ENCODE data around the gene ACTL10.

ACTL10 gene

DNA sequence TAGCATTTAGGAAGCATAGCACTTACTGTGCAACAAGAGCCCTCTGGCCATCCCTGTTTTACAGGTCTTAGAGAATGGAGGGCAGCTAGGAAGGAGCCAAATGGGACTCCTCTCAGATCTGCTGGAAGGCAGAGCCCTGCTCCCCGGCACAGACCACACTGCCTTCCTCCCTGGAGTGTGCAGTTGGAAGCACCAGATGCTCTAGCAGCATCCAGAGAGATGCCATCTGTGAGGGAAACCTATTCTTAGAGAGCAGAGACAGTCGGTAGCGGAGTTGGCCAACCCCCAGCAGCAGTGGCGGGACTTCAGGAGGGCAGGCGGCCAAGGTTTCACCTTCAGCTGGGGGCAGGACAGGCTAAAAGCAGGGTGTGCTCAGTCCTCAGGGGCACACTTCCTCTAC is 36.1 kb downstream of the ACTL10 start:
- DNase-seq (ENCODE audit: low spot score): no peak
- ChIA-PET CTCF (interaction anchor here (0.7 kb wide), 1 partner anchor 245 kb away, joined by 5 read pairs; no protein-coding TSS in a partner anchor), POLR2A (ENCODE audit: low non-redundant PET) (no interaction called here)
- 0 out of 2 replicates have a peak overlapping the region, but pooled peaks have one; percentile 3 for H3K27ac ChIP-seq
- TF ChIP-seq, protein P1, sequence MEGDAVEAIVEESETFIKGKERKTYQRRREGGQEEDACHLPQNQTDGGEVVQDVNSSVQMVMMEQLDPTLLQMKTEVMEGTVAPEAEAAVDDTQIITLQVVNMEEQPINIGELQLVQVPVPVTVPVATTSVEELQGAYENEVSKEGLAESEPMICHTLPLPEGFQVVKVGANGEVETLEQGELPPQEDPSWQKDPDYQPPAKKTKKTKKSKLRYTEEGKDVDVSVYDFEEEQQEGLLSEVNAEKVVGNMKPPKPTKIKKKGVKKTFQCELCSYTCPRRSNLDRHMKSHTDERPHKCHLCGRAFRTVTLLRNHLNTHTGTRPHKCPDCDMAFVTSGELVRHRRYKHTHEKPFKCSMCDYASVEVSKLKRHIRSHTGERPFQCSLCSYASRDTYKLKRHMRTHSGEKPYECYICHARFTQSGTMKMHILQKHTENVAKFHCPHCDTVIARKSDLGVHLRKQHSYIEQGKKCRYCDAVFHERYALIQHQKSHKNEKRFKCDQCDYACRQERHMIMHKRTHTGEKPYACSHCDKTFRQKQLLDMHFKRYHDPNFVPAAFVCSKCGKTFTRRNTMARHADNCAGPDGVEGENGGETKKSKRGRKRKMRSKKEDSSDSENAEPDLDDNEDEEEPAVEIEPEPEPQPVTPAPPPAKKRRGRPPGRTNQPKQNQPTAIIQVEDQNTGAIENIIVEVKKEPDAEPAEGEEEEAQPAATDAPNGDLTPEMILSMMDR (conservative IDR thresholded peaks at IDR 0.05; ENCODE audit: low read depth): no peak

DNA sequence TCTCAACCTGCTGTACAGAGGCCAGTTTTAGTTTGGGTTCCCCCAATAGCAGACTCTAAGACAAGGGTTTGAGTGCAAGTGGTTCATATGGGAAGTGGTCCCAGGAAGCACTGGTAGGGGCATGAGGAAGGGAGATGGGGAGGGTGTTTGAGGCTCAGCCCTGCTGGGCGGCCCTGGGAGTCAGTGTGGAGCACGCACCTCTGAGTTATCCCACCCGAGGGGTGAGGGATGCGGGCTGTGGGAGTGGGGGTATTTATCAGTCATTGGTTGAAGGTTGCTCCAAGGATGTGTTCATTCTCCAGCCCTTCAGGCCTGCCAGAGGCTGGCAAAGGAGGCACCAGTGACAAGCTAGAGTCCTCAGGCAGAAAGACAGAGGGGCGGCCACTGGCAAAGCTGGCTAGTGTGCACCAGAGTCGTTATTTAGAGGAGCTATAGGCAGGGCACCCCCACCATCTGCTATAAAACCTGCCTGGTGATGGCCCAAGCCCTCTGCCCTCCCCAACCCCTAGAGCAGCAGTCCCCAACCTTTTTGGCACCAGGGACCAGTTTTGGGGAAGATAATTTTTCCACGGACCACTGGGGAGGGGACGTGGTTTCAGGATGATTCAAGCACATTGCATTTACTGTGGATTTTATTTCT is 36.9 kb downstream of the ACTL10 start:
- no peak for DNase-seq (ENCODE audit: low spot score)
- 0 out of 2 replicates have a peak overlapping the region, but pooled peaks have one; percentile 0 for H3K27ac ChIP-seq
- POLR2A ChIA-PET (ENCODE audit: low non-redundant PET): no interaction called here
- CTCF ChIA-PET: interaction anchor here (0.6 kb wide), 1 partner anchor 153 kb away, joined by 3 read pairs; no protein-coding TSS in a partner anchor
- TF ChIP-seq, protein P1 (conservative IDR thresholded peaks at IDR 0.05; ENCODE audit: low read depth): no peak

DNA sequence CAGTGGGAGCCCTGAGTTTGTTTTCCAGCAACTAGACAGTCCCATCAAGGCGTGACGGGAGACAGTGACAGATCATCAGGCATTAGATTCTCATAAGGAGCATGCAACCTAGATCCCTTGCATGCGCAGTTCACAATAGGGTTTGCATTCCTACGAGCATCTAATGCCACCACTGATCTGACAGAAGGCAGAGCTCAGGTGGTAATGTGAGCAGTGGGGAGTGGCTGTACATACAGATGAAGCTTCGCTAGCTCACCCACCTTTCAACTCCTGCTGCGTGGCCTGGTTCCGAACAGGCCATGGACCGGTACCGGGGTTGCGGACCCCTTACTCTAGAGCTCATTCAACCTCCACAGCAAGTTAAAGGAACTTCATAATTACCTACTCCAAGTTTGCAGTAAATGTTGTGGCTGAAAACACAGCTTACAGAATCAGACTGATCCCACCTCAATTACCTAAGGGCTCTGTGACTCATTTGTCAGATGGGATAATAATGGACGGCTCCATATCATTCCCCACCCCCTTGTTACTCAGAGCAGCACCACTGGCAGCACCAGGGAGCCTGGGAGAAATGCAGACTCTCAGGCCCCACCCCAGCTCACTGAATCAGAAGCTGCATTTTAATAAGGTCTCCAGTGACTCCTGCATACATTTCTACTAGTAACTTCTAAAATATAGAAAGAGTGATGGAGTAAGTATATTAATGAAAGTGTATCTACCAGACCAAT is 37.6 kb downstream of the ACTL10 start:
- CTCF ChIA-PET: interaction anchor here (0.6 kb wide), 1 partner anchor 153 kb away, joined by 3 read pairs; no protein-coding TSS in a partner anchor

DNA sequence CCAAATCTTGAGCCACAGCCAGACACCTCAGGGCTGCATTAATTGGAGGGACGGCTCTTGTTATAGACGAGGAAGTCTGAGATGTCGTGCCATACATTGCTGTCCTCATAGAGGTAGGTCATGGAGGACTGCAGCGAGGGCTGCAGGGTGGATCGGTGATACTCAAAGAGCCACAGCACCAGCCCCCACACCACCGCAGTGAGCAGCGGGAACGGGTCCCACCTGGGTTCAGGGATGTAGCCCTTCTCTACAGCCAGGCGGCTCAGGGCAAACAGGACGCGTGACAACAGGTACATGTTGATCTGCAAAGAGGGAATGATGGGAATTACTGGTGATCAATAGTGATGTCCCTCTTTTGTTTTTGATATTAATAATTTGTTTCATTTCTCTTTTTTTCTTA is 40.9 kb downstream of the ACTL10 start:
- POLR2A ChIA-PET (ENCODE audit: low non-redundant PET): interaction anchor here (0.6 kb wide), 1 partner anchor 394 kb away, joined by 3 read pairs; no protein-coding TSS in a partner anchor
- H3K27ac ChIP-seq: peak overlapping the region; percentile 70

More for the DNA sequence above, 37.6 kb downstream of the ACTL10 start:
- TF ChIP-seq, protein P1 (conservative IDR thresholded peaks at IDR 0.05; ENCODE audit: low read depth): no peak
- DNase-seq (ENCODE audit: low spot score): peak; percentile 73
- POLR2A ChIA-PET (ENCODE audit: low non-redundant PET): interaction anchor here (0.6 kb wide), 1 partner anchor 14 kb away, joined by 3 read pairs; no protein-coding TSS in a partner anchor
- H3K27ac ChIP-seq: 0 out of 2 replicates have a peak overlapping the region, but pooled peaks have one; percentile 4

DNA sequence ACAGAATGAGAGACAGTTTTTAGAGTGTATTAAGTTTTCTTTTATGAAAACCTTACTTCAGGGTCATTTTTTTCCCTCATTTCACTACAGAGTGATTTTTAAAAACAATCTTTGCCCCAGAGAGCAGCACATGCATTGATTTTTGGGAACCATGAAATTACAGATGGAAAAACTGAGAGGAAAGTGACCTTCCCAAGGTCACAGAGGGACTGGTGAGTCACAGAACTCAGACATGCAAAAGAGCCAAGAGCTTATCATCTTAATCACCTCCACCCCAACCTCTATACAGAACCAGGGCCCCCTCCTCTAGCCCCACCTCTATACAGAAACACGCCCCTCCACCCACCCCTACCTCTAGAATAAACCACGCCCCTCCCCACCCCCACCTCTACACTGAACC is 42.7 kb downstream of the ACTL10 start:
- ChIA-PET POLR2A (ENCODE audit: low non-redundant PET) (no interaction called here), CTCF (no interaction called here)
- no peak for DNase-seq (ENCODE audit: low spot score)
- TF ChIP-seq, protein P1 (conservative IDR thresholded peaks at IDR 0.05; ENCODE audit: low read depth): no peak
- H3K27ac ChIP-seq: peak overlapping the region; percentile 70

More for the DNA sequence above, 40.9 kb downstream of the ACTL10 start:
- CTCF ChIA-PET: no interaction called here
- TF ChIP-seq, protein P1 (conservative IDR thresholded peaks at IDR 0.05; ENCODE audit: low read depth): no peak
- no peak for DNase-seq (ENCODE audit: low spot score)

DNA sequence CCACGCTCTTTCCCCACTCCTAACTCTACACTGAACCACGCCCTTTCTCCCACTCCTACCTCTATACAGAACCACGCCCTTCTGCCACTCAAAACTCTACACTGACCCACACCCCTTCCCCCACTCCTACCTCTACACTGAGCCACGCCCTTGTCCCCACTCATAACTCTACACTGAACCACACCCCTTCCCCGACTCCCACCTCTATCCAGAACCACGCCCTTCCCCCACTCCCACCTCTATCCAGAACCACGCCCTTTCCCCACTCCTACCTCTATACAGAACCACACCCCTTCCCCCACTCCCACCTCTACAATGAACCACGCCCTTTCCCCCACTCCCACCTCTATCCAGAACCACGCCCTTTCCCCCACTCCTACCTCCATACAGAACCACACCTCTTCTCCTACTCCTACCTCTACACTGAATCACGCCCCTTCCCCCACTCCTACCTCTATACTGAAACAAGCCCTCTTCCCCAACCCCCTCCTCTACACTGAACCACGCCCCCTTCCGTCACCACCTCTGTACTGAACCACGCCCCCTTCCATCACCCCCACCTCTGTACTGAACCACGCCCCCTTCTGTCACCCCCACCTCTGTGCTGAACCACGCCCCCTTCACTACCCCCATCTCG is 43.3 kb downstream of the ACTL10 start:
- ChIA-PET CTCF (no interaction called here), POLR2A (ENCODE audit: low non-redundant PET) (no interaction called here)
- TF ChIP-seq, protein P1 (conservative IDR thresholded peaks at IDR 0.05; ENCODE audit: low read depth): no peak
- DNase-seq (ENCODE audit: low spot score): no peak
- peak overlapping the region; percentile 70 for H3K27ac ChIP-seq
